ENCODE data around the gene MAP4K4. TPM values are rescaled to one million over a fixed set of nuclear protein-coding genes. Genes with fewer than 3 reads are reported as not detected.
"Not testable (repeated sequence)": the region's sequence is repeated elsewhere in the genome, so short reads cannot be mapped to it uniquely, and the experiment has no call there.

MAP4K4 gene
- total RNA-seq, 1 experiment from 2014 or later, result 136 TPM

DNA sequence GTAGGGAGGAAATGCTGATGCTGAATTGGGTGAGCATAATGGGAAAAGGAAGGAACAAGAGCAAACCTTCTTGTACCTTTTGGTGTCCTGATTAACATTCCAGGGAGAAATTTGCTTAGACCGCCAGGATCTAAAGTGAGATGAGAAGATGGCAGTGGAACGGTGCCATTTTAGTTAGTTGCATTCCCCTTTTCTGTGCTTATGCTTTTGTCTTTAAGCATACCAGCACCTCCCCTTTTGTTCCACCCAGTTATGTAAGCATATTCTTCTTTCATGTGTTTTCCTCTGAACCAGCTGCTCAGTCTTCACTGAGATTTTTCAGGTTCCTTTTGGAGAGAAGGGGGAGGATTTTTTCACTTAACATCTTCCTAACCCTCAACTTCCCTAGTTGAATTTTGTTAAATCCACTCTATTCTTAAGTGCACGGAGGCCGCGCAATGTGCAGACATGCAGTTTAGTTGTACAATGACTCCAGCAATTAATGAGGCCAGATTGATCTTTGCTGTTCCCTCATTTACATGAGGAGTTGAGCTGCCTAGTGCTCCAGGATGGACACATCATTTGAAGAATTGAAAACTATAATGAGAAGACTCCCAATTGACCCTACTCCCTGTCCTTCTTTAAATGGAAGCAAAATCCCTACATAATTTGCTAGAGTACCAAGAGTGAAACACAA is 73.9 kb downstream of the MAP4K4 start:
- H3K27ac Mint-ChIP-seq (ENCODE audit: unreplicated experiment), result no peak overlapping the region
- TF ChIP-seq CTCF (IDR thresholded peaks at IDR 0.05; ENCODE audit: unreplicated experiment), result no peak
- peaks cover 57% of the 10 kb centered on the region for H3K4me1 Mint-ChIP-seq (ENCODE audit: low read depth, unreplicated experiment)
- no peak for DNase-seq
- peaks cover 4% of the 10 kb centered on the region for H3K9me3 Mint-ChIP-seq (ENCODE audit: low read depth, unreplicated experiment)
- peaks cover 5% of the 10 kb centered on the region for H3K36me3 Mint-ChIP-seq (ENCODE audit: insufficient read depth, unreplicated experiment)
- CTCF ChIA-PET, result interaction anchor here (1.0 to 3.6 kb wide), 7 partner anchors 9 to 254 kb away, joined by 3 to 17 read pairs (median 4); no protein-coding TSS in a partner anchor
- no TSS peak for BruUV-seq (replicated peaks)
- H3K27me3 Mint-ChIP-seq (ENCODE audit: unreplicated experiment), result no peaks in the 10 kb centered on the region
- intact Hi-C loops (cut with micrococcal nuclease; ENCODE audit: unreplicated experiment), result loop anchor here (2.0 kb wide), 1 partner anchor 253 kb away; no protein-coding TSS in a partner anchor
- H3K4me3 Mint-ChIP-seq (ENCODE audit: low read depth, unreplicated experiment), result no peak overlapping the region

DNA sequence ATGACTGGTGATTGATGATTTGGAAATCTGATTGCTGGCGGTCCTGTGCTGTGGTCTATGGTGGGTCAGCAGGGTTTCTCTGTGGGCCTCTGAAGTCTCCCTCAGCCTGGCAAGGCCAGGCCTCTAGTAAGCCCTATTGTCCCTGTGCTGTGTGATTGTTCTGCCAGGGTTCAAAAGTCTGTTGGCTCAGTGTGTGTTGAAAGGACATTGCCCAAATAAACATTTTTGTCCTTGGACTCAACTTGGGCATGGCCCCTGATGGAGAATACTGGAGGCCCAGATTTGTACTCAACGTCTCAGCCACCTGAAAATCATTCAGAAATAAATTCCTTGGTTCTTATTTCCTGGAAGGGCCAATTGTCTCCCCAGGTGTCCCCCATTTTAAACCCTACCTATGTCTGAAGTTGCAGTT is 74.4 kb downstream of the MAP4K4 start:
- H3K4me3 Mint-ChIP-seq (ENCODE audit: low read depth, unreplicated experiment), result no peak overlapping the region

GRCh38 chr2:101773137-101773536 is 75.6 kb downstream of the MAP4K4 start:
- H3K4me3 Mint-ChIP-seq (ENCODE audit: low read depth, unreplicated experiment), result no peak overlapping the region
- no TSS peak for BruUV-seq (replicated peaks)
- TF ChIP-seq CTCF (IDR thresholded peaks at IDR 0.05; ENCODE audit: unreplicated experiment), result no peak
- intact Hi-C loops (cut with micrococcal nuclease; ENCODE audit: unreplicated experiment), result no loop called here
- H3K9me3 Mint-ChIP-seq (ENCODE audit: low read depth, unreplicated experiment), result peaks cover 4% of the 10 kb centered on the region
- H3K27ac Mint-ChIP-seq (ENCODE audit: unreplicated experiment), result no peak overlapping the region
- CTCF ChIA-PET, result interaction anchor here (1.0 kb wide), 1 partner anchor 10 kb away, joined by 3 read pairs; no protein-coding TSS in a partner anchor
- no peaks in the 10 kb centered on the region for H3K27me3 Mint-ChIP-seq (ENCODE audit: unreplicated experiment)
- H3K4me1 Mint-ChIP-seq (ENCODE audit: low read depth, unreplicated experiment), result peaks cover 52% of the 10 kb centered on the region
- no peaks in the 10 kb centered on the region for H3K36me3 Mint-ChIP-seq (ENCODE audit: insufficient read depth, unreplicated experiment)
- DNase-seq, result no peak

More for the DNA sequence above, 74.4 kb downstream of the MAP4K4 start:
- CTCF ChIA-PET, result interaction anchor here (1.1 to 3.6 kb wide), 2 partner anchors 9 to 59 kb away, joined by 4 to 17 read pairs; no protein-coding TSS in a partner anchor
- intact Hi-C loops (cut with micrococcal nuclease; ENCODE audit: unreplicated experiment), result loop anchor here (2.0 kb wide), 1 partner anchor 253 kb away; no protein-coding TSS in a partner anchor
- DNase-seq, result no peak
- H3K4me1 Mint-ChIP-seq (ENCODE audit: low read depth, unreplicated experiment), result peaks cover 51% of the 10 kb centered on the region
- no TSS peak for BruUV-seq (replicated peaks)
- H3K36me3 Mint-ChIP-seq (ENCODE audit: insufficient read depth, unreplicated experiment), result peaks cover under 1% of the 10 kb centered on the region
- TF ChIP-seq CTCF (IDR thresholded peaks at IDR 0.05; ENCODE audit: unreplicated experiment), result no peak
- no peaks in the 10 kb centered on the region for H3K27me3 Mint-ChIP-seq (ENCODE audit: unreplicated experiment)
- no peak overlapping the region for H3K27ac Mint-ChIP-seq (ENCODE audit: unreplicated experiment)
- H3K9me3 Mint-ChIP-seq (ENCODE audit: low read depth, unreplicated experiment), result peaks cover 4% of the 10 kb centered on the region

- H3K27ac Mint-ChIP-seq (ENCODE audit: unreplicated experiment); BruUV-seq (replicated peaks); H3K4me3 Mint-ChIP-seq (ENCODE audit: low read depth, unreplicated experiment); H3K9me3 Mint-ChIP-seq (ENCODE audit: low read depth, unreplicated experiment); DNase-seq; H3K36me3 Mint-ChIP-seq (ENCODE audit: insufficient read depth, unreplicated experiment); H3K27me3 Mint-ChIP-seq (ENCODE audit: unreplicated experiment); intact Hi-C loops (cut with micrococcal nuclease; ENCODE audit: unreplicated experiment): not testable (repeated sequence)
- CTCF ChIA-PET, result interaction anchor here (1.0 kb wide), 1 partner anchor 9 kb away, joined by 3 read pairs; no protein-coding TSS in a partner anchor
- H3K4me1 Mint-ChIP-seq (ENCODE audit: low read depth, unreplicated experiment), result peaks cover 47% of the 10 kb centered on the region
Observed at GRCh38 chr2:101773961-101774360, 76.5 kb downstream of the MAP4K4 start.

DNA sequence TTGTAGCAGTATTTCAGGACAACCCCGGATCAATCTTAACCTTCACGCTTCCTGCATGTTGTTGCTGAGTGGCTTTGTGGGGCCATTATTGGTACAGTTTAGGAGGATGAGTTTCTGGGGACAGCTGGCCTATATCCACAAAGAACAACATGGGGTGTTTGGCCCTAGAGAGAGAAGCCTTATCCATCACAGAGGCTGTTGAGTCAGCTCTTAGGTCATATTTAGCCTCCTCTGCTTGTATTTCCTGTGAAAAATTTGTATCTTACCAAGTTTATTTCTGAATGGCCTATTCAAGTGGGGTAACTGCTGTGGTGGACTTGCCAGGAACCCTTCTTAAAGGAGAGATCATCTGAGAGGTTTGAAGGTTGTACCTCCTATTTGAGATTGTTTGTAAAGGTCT is 77.6 kb downstream of the MAP4K4 start:
- intact Hi-C loops (cut with micrococcal nuclease; ENCODE audit: unreplicated experiment), result no loop called here
- no peaks in the 10 kb centered on the region for H3K36me3 Mint-ChIP-seq (ENCODE audit: insufficient read depth, unreplicated experiment)
- no peak for DNase-seq
- H3K27me3 Mint-ChIP-seq (ENCODE audit: unreplicated experiment), result no peaks in the 10 kb centered on the region
- CTCF ChIA-PET, result interaction anchor here (1.1 kb wide), 1 partner anchor 16 kb away, joined by 4 read pairs; no protein-coding TSS in a partner anchor
- BruUV-seq (replicated peaks), result no TSS peak
- no peak overlapping the region for H3K4me3 Mint-ChIP-seq (ENCODE audit: low read depth, unreplicated experiment)
- H3K27ac Mint-ChIP-seq (ENCODE audit: unreplicated experiment), result no peak overlapping the region
- peaks cover 4% of the 10 kb centered on the region for H3K9me3 Mint-ChIP-seq (ENCODE audit: low read depth, unreplicated experiment)
- peaks cover 39% of the 10 kb centered on the region for H3K4me1 Mint-ChIP-seq (ENCODE audit: low read depth, unreplicated experiment)
- TF ChIP-seq CTCF (IDR thresholded peaks at IDR 0.05; ENCODE audit: unreplicated experiment), result no peak

Measured in Calu3 (cell line).